Neural cell (in vitro differentiated cells): ENCODE results near the gene GK.

ENCODE experiments used
- CTCF ChIP-seq: fragments of 450-650 bp; IDR thresholded peaks from 2 replicates; pipeline ENCODE4 v1.5.1; 2014; ENCODE audit warnings: antibody characterized with exemption, mild to moderate bottlenecking, moderate library complexity; ENCODE audit not compliant: poor library complexity, severe bottlenecking
- EZH2 ChIP-seq: fragments of 200-600, 300-800 bp; shearing (Covaris generic), sonication (generic); IDR thresholded peaks from 2 replicates; pipeline ENCODE4 v1.6.1; 2014; ENCODE audit warnings: antibody characterized with exemption, low read length, borderline replicate concordance, mild to moderate bottlenecking; ENCODE audit not compliant: insufficient read depth, poor library complexity, severe bottlenecking
- RAD21 ChIP-seq: fragments of 450-650 bp; conservative IDR thresholded peaks from 2 replicates; pipeline ENCODE4 v1.6.1; 2014; ENCODE audit warnings: antibody characterized with exemption, mild to moderate bottlenecking, moderate library complexity

- TF ChIP-seq RAD21 (no peak), CTCF (no peak), EZH2 (no peak)
Measured at GRCh38 chrX:30663322-30663721, 10.1 kb downstream of the GK start.
